Body of pancreas (tissue), 4 donors: ENCODE measurements around the gene AQP5. TPM values are rescaled to one million over a fixed set of nuclear protein-coding genes. Genes with fewer than 3 reads are reported as not detected.

ENCODE experiments used
- ATAC-seq: fragments of 150-250 bp; one replicate; pipeline ENCODE4 v1.9.1; 2016
- DNase-seq, 4 donors: peaks; one replicate each; pipeline ENCODE4 v3.0.0-alpha.2; 2019
- H3K27ac ChIP-seq, 4 donors: fragments of 200-600 bp; sonication (generic); 1 replicate in 3 of 4; 2 replicates in 1 of 4; pipeline versions ENCODE4 v1.5.1 to v1.6.1; 2016 to 2019; ENCODE audit warnings: mild to moderate bottlenecking in 1 of 4, mixed read lengths in 1 of 4, moderate library complexity in 1 of 4
- H3K27me3 ChIP-seq, 2 donors: fragments of 200-600 bp; sonication (generic); one replicate each; pipeline ENCODE4 v1.6.0; 2016; ENCODE audit warnings: mild to moderate bottlenecking in 1 of 2
- H3K36me3 ChIP-seq, 2 donors: fragments of 200-600 bp; sonication (generic); replicated peaks in 1 of 2; 2 replicates each; pipeline ENCODE4 v1.5.1; 2016; ENCODE audit warnings: low read depth in 2 of 2; ENCODE audit not compliant: insufficient read depth in 1 of 2
- H3K4me1 ChIP-seq: fragments of 200-600 bp; sonication (generic); one replicate; pipeline ENCODE4 v1.6.0; 2016
- H3K4me3 ChIP-seq, 2 donors: fragments of 200-600 bp; sonication (generic); 1 replicate in 1 of 2; 2 replicates in 1 of 2; pipeline ENCODE4 v1.5.1; 2016 to 2019
- H3K9me3 ChIP-seq, 3 donors: fragments of 200-600 bp; sonication (generic); 1 replicate in 2 of 3; 2 replicates in 1 of 3; pipeline ENCODE4 v1.5.1; 2016
- POLR2A ChIP-seq, 3 donors: fragments of 450-650 bp; IDR thresholded peaks; one replicate each; pipeline ENCODE4 v1.6.1; 2016; ENCODE audit warnings: antibody characterized with exemption in 3 of 3, mild to moderate bottlenecking in 2 of 3
- WGBS, 2 donors: methylation state at CpG; one replicate each; pipeline ENCODE4 v1.1.5; 2017; 5-methylcytosine and 5-hydroxymethylcytosine counted together
- intact Hi-C: fragments of 100-400 bp; cut with DNase I; formaldehyde crosslinking; loops from one replicate; pipeline ENCODE4 v1.15.1; 2023
- total RNA-seq, 2 donors: library from RNA; depleted of rRNA; stranded (reverse); fragments of >200 nt; gene quantifications; one replicate each; pipeline ENCODE4 v1.1.0, GENCODE V29; 2016
- TF ChIP-seq, protein P1 (sequence below), 7 experiments: fragments of 450-650 bp in 4 of 7; fragments of 200-600 bp in 3 of 7; sonication (generic) in 3 of 7; IDR thresholded peaks; one replicate each; pipeline ENCODE4 v1.5.1; 2016 to 2019; ENCODE audit warnings: antibody characterized with exemption in 7 of 7

AQP5 gene
- total RNA-seq, 2 donors from 2014 or later: 1.3 to 2.1 TPM

DNA sequence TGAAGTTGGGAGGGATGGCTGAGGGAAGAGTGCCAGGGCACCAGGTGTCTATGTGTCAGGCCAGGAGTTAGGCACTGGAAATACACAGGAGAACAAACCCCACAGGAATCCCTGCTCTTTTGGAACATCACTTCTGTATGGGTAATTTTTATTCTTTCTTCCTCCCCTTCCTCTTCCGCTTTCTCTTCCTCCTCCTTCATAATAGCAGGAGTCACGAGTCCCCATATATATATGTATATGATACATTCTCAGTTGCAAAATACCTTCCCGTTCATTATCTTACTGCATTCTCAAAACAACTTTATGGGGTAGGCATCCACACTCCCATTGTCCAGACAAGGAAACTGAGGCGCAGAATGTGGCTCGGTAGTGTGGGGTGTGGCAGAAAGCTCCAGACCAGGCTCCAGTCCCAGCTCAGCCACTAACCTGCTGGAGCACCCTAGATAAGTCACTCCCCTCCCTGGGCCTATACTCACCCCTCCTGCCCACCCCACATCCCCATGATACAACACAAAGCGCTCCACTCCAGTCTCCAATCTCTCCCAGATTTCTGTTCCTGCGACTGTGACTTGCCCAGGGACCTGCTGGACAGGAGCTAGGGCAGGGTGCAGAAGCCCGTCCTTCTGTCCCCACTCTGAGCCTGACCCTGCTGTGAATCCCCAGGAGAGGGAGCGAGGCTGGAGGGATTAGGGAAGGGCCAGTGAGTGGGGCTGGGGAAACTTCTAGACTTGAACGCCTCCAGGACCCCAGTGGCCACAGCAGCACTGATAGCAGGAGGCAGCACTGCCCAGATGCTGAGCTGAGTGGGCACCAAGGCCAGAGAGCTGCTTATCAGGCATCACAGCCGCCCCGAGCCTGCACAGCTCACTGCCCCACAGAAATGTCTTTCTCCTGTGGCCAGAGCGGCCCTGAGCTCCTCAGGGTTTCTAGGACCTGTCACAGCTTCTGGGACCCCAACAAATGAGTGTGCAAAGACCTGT lies 12.5 kb upstream of the AQP5 start:
- Histone ChIP-seq H3K9me3 (no peaks in the 10 kb centered on the region), H3K4me1 (peaks cover 20% of the 10 kb centered on the region), H3K27me3 (peaks cover 0 to under 1% of the 10 kb centered on the region in 2 donors), H3K36me3 (no peaks in the 10 kb centered on the region), H3K27ac (no peak overlapping the region), H3K4me3 (no peak overlapping the region)
- WGBS, 2 donors: 79 to 84% methylated on average over 8 to 12 of the region's 13 CpGs
- DNase-seq (no peak), ATAC-seq (no peak)
- TF ChIP-seq, protein P1, sequence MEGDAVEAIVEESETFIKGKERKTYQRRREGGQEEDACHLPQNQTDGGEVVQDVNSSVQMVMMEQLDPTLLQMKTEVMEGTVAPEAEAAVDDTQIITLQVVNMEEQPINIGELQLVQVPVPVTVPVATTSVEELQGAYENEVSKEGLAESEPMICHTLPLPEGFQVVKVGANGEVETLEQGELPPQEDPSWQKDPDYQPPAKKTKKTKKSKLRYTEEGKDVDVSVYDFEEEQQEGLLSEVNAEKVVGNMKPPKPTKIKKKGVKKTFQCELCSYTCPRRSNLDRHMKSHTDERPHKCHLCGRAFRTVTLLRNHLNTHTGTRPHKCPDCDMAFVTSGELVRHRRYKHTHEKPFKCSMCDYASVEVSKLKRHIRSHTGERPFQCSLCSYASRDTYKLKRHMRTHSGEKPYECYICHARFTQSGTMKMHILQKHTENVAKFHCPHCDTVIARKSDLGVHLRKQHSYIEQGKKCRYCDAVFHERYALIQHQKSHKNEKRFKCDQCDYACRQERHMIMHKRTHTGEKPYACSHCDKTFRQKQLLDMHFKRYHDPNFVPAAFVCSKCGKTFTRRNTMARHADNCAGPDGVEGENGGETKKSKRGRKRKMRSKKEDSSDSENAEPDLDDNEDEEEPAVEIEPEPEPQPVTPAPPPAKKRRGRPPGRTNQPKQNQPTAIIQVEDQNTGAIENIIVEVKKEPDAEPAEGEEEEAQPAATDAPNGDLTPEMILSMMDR (IDR thresholded peaks at IDR 0.05): no peak
- TF ChIP-seq POLR2A (IDR thresholded peaks at IDR 0.05): no peak
- intact Hi-C loops: no loop called here

DNA sequence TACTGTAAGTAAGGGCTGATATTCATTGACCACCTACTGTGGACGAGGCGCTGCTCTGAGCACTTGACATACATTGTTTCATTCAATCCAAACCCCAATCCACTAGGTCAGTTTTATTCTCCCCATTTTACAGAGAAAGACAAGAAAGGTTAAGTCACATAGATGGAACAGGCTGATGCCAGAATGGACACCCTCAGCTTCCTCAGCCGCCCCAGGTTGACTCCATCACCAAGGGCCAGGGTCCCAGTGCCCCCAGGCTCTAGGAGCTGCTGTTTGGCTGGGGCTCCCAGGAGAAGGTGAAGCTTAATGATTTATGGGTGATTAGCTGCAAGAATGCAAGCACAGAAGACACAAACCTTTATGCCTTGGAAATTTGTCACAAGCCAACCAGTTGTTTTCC lies 11.8 kb upstream of the AQP5 start:
- no peaks in the 10 kb centered on the region for H3K9me3 ChIP-seq
- no peak for ATAC-seq
- DNase-seq: no peak
- peaks cover 20% of the 10 kb centered on the region for H3K4me1 ChIP-seq
- H3K27me3 ChIP-seq: peaks cover 0 to 8% of the 10 kb centered on the region in 2 donors
- H3K4me3 ChIP-seq: no peak overlapping the region
- intact Hi-C loops: no loop called here
- TF ChIP-seq POLR2A (IDR thresholded peaks at IDR 0.05): no peak
- TF ChIP-seq, protein P1 (IDR thresholded peaks at IDR 0.05): no peak
- no peaks in the 10 kb centered on the region for H3K36me3 ChIP-seq
- WGBS, 2 donors: 81 to 83% methylated on average over 3 of the region's 3 CpGs
- H3K27ac ChIP-seq: no peak overlapping the region

DNA sequence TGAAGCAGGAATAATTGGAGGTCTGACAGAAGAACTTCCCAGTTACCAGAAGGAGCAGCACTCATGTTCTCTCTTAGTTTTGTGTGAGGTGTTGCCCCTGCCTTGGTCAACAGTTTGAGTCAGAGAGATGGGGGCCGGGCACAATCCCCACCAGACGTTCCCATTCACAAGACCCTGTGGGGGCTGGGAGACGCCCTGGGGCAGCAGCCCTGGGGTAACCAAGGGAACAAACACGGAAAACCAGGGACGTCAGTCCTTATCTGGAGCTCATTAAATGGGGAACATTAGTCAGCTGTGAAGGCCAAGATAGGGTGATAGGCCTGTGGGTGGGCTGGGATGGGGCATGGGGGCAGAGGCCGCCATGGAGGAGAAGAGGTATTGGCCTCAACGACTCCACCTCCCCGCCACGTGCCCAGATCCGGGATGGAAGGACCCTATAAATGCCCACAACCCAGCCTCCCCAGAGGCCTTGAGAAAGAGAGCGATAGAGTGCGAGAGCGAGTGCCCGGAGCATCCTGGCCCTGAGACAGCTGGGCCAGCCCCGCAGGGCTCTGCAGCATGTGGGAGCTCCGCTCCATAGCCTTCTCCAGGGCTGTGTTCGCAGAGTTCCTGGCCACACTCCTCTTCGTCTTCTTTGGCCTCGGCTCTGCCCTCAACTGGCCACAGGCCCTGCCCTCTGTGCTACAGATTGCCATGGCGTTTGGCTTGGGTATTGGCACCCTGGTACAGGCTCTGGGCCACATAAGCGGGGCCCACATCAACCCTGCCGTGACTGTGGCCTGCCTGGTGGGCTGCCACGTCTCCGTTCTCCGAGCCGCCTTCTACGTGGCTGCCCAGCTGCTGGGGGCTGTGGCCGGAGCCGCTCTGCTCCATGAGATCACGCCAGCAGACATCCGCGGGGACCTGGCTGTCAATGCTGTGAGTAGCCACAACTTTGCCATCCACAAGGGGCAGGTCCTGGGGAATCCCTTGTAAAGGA lies 11.1 kb upstream of the AQP5 start, which contains the start of gene AQP2:
AQP2 (plus strand) TSS at position 465 of the 979 bp plus-strand sequence; CDS start at position 559, 94 bp downstream.
- ATAC-seq: no peak
- TF ChIP-seq POLR2A (IDR thresholded peaks at IDR 0.05): no peak
- TF ChIP-seq, protein P1 (IDR thresholded peaks at IDR 0.05): no peak
- H3K4me1 ChIP-seq: peaks cover 14% of the 10 kb centered on the region
- no peak for DNase-seq
- H3K4me3 ChIP-seq: no peak within 1 kb of the TSS
- H3K27me3 ChIP-seq: peaks cover 0 to 10% of the 10 kb centered on the region in 2 donors
- WGBS, 2 donors: 74 to 81% methylated on average over 22 to 31 of the region's 32 CpGs
- no peaks in the 10 kb centered on the region for H3K36me3 ChIP-seq
- H3K9me3 ChIP-seq: no peaks in the 10 kb centered on the region
- intact Hi-C loops: no loop called here
- no peak within 1 kb of the TSS for H3K27ac ChIP-seq

DNA sequence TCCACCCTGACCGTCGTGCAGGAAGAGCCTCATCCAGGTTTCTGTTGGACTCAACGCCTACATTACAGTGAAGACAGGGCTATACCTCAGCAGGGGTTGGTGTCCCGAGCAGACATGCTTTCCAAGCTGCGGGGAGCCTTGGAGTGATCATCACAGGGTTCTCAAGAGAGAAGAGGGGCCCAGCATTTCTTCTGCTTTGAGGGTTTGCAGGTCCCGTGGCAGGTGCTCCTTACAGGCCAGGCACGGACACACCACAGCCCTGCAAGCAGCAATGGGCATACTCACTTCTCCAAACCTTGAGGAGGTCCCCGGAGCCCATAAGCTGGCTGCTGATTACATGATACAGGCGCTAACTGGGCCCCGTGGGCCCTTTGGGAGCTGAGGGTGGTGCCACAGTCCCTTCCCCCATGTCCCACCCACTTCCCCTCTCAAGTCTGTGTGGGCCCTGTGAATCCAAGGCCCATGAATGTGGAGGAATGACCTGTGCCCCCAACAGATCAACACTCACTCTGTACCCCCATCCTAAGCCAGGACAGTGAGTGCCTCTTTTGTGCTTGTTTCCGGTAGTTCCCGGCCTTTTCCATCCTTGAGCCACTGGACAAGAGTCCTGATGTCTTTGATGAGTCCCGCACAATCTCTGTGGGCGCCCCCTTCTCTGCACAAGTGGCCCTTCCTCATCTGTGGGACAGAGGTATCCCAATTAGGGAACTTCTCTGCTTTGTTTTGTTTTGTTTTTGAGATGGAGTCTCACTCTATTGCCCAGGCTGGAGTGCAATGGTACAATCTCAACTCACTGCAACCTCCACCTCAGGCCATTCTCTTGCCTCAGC lies 10.0 kb upstream of the AQP5 start:
- Histone ChIP-seq H3K9me3 (no peaks in the 10 kb centered on the region), H3K4me3 (no peak overlapping the region), H3K27me3 (peaks cover 0 to 10% of the 10 kb centered on the region in 2 donors), H3K36me3 (no peaks in the 10 kb centered on the region), H3K4me1 (peaks cover 11% of the 10 kb centered on the region), H3K27ac (no peak overlapping the region)
- intact Hi-C loops: no loop called here
- ATAC-seq: no peak
- no peak for DNase-seq
- 78 to 82% methylated on average over 12 to 14 of the region's 14 CpGs for WGBS, 2 donors
- no peak for TF ChIP-seq POLR2A (IDR thresholded peaks at IDR 0.05)
- TF ChIP-seq, protein P1 (IDR thresholded peaks at IDR 0.05): no peak
